ENCODE results near the gene KMO. TPM values are rescaled to one million over a fixed set of nuclear protein-coding genes. Genes with fewer than 3 reads are reported as not detected.

The KMO gene
- total and polyA plus RNA-seq, 4 experiments from 2014 or later, result 0.37 to 1.1 (median 0.44) TPM; not detected in 1

GRCh38 chr1:241553886-241554592 lies 21.9 kb downstream of the KMO start:
- Histone ChIP-seq H3K27me3 (ENCODE audit: insufficient read depth, low read length) (no peaks in the 10 kb centered on the region), H3K9me3 (ENCODE audit: control insufficient read depth in 1 of 2, low read length in 2 of 2) (no peaks in the 10 kb centered on the region), H3K27ac (ENCODE audit: low read depth, low read length) (no peak overlapping the region), H3K4me3 (ENCODE audit: low read length in 2 of 2) (no peak overlapping the region), H3K36me3 (ENCODE audit: insufficient read depth, low read length) (no peaks in the 10 kb centered on the region), H3K4me1 (ENCODE audit: insufficient read depth, low read length) (peaks cover 15% of the 10 kb centered on the region)
- Mint-ChIP-seq H3K36me3 (no peaks in the 10 kb centered on the region), H3K4me1 (peaks cover 13 to 22% (median 18%) of the 10 kb centered on the region in 4 donors), H3K9me3 (peaks cover 0 to 5% (median 0%) of the 10 kb centered on the region in 8 donors), H3K27me3 (peaks cover 2 to 3% of the 10 kb centered on the region in 2 donors), H3K27ac (peak overlapping the region in 1 of 7 donors; percentile 20), H3K4me3 (no peak overlapping the region)
- no peak for DNase-seq
- POLR2A ChIA-PET (ENCODE audit: partially characterized antibody), result no interaction called here
- intact Hi-C loops (cut with micrococcal nuclease), result loop anchor here (5.0 kb wide), 1 partner anchor 58 kb away; no protein-coding TSS in a partner anchor
- CTCF ChIA-PET (ENCODE audit: partially characterized antibody), result interaction anchor here (2.3 kb wide), 1 partner anchor 57 kb away, joined by 9 read pairs; no protein-coding TSS in a partner anchor

- Mint-ChIP-seq H3K4me1 (peaks cover 13 to 22% (median 18%) of the 10 kb centered on the region in 4 donors), H3K27me3 (peaks cover 2 to 3% of the 10 kb centered on the region in 2 donors), H3K4me3 (no peak overlapping the region), H3K27ac (no peak overlapping the region), H3K36me3 (no peaks in the 10 kb centered on the region), H3K9me3 (peaks cover 0 to 5% (median 0%) of the 10 kb centered on the region in 8 donors)
- Histone ChIP-seq H3K4me3 (ENCODE audit: low read length in 2 of 2) (no peak overlapping the region), H3K27me3 (ENCODE audit: insufficient read depth, low read length) (no peaks in the 10 kb centered on the region), H3K27ac (ENCODE audit: low read depth, low read length) (no peak overlapping the region), H3K9me3 (ENCODE audit: control insufficient read depth in 1 of 2, low read length in 2 of 2) (no peaks in the 10 kb centered on the region), H3K36me3 (ENCODE audit: insufficient read depth, low read length) (no peaks in the 10 kb centered on the region), H3K4me1 (ENCODE audit: insufficient read depth, low read length) (peaks cover 15% of the 10 kb centered on the region)
- no peak for DNase-seq
- CTCF ChIA-PET (ENCODE audit: partially characterized antibody), result interaction anchor here (1.6 to 2.3 kb wide), 2 partner anchors 9 to 56 kb away, joined by 4 to 9 read pairs; no protein-coding TSS in a partner anchor
- intact Hi-C loops (cut with micrococcal nuclease), result no loop called here
- POLR2A ChIA-PET (ENCODE audit: partially characterized antibody), result no interaction called here
These were observed 23.3 kb downstream of the KMO start for GRCh38 chr1:241555526-241555925.

- Mint-ChIP-seq H3K27me3 (peaks cover 4 to 5% of the 10 kb centered on the region in 2 donors), H3K9me3 (peaks cover 0 to 3% (median 0%) of the 10 kb centered on the region in 8 donors), H3K4me3 (no peak overlapping the region), H3K4me1 (peaks cover 2 to 9% (median 5%) of the 10 kb centered on the region in 4 donors), H3K27ac (no peak overlapping the region), H3K36me3 (no peaks in the 10 kb centered on the region)
- Histone ChIP-seq H3K36me3 (ENCODE audit: insufficient read depth, low read length) (no peaks in the 10 kb centered on the region), H3K4me3 (ENCODE audit: low read length in 2 of 2) (no peak overlapping the region), H3K27ac (ENCODE audit: low read depth, low read length) (no peak overlapping the region), H3K9me3 (ENCODE audit: control insufficient read depth in 1 of 2, low read length in 2 of 2) (no peaks in the 10 kb centered on the region), H3K4me1 (ENCODE audit: insufficient read depth, low read length) (peaks cover 4% of the 10 kb centered on the region), H3K27me3 (ENCODE audit: insufficient read depth, low read length) (no peaks in the 10 kb centered on the region)
- POLR2A ChIA-PET (ENCODE audit: partially characterized antibody), result no interaction called here
- intact Hi-C loops (cut with micrococcal nuclease), result no loop called here
- CTCF ChIA-PET (ENCODE audit: partially characterized antibody), result no interaction called here
- DNase-seq, result no peak
These were observed 24.9 kb downstream of the KMO start for GRCh38 chr1:241557031-241557430.

- intact Hi-C loops (cut with micrococcal nuclease), result no loop called here
- H3K4me3 ChIP-seq (ENCODE audit: low read length in 2 of 2), result no peak overlapping the region
- H3K9me3 ChIP-seq (ENCODE audit: control insufficient read depth in 1 of 2, low read length in 2 of 2), result no peaks in the 10 kb centered on the region
- H3K27me3 Mint-ChIP-seq, result peaks cover 4 to 5% of the 10 kb centered on the region in 2 donors
- ChIA-PET CTCF (ENCODE audit: partially characterized antibody) (no interaction called here), POLR2A (ENCODE audit: partially characterized antibody) (no interaction called here)
- peaks cover 0 to 1% (median 0%) of the 10 kb centered on the region in 8 donors for H3K9me3 Mint-ChIP-seq
- no peaks in the 10 kb centered on the region for H3K36me3 Mint-ChIP-seq
- H3K27ac ChIP-seq (ENCODE audit: low read depth, low read length), result no peak overlapping the region
- no peak overlapping the region for H3K4me3 Mint-ChIP-seq
- H3K27ac Mint-ChIP-seq, result no peak overlapping the region
- no peaks in the 10 kb centered on the region for H3K36me3 ChIP-seq (ENCODE audit: insufficient read depth, low read length)
- no peaks in the 10 kb centered on the region for H3K27me3 ChIP-seq (ENCODE audit: insufficient read depth, low read length)
- no peak for DNase-seq
- H3K4me1 Mint-ChIP-seq, result peaks cover under 1 to 3% (median 3%) of the 10 kb centered on the region in 4 donors
- no peaks in the 10 kb centered on the region for H3K4me1 ChIP-seq (ENCODE audit: insufficient read depth, low read length)
These were observed 25.5 kb downstream of the KMO start for GRCh38 chr1:241557551-241558193.

GRCh38 chr1:241560146-241560848 lies 28.1 kb downstream of the KMO start:
- Histone ChIP-seq H3K27ac (ENCODE audit: low read depth, low read length) (no peak overlapping the region), H3K4me1 (ENCODE audit: insufficient read depth, low read length) (no peaks in the 10 kb centered on the region), H3K9me3 (ENCODE audit: control insufficient read depth in 1 of 2, low read length in 2 of 2) (no peaks in the 10 kb centered on the region), H3K4me3 (ENCODE audit: low read length in 2 of 2) (no peak overlapping the region), H3K27me3 (ENCODE audit: insufficient read depth, low read length) (no peaks in the 10 kb centered on the region), H3K36me3 (ENCODE audit: insufficient read depth, low read length) (no peaks in the 10 kb centered on the region)
- Mint-ChIP-seq H3K9me3 (no peaks in the 10 kb centered on the region), H3K36me3 (no peaks in the 10 kb centered on the region), H3K27me3 (peaks cover 4 to 5% of the 10 kb centered on the region in 2 donors), H3K4me3 (no peak overlapping the region), H3K4me1 (peaks cover 0 to 2% (median 0%) of the 10 kb centered on the region in 4 donors), H3K27ac (no peak overlapping the region)
- ChIA-PET CTCF (ENCODE audit: partially characterized antibody) (no interaction called here), POLR2A (ENCODE audit: partially characterized antibody) (no interaction called here)
- intact Hi-C loops (cut with micrococcal nuclease), result no loop called here
- DNase-seq, result no peak

- Mint-ChIP-seq H3K27ac (no peak overlapping the region), H3K36me3 (no peaks in the 10 kb centered on the region), H3K4me3 (no peak overlapping the region), H3K4me1 (no peaks in the 10 kb centered on the region), H3K27me3 (peaks cover 2 to 4% of the 10 kb centered on the region in 2 donors), H3K9me3 (no peaks in the 10 kb centered on the region)
- Histone ChIP-seq H3K4me1 (ENCODE audit: insufficient read depth, low read length) (no peaks in the 10 kb centered on the region), H3K27ac (ENCODE audit: low read depth, low read length) (no peak overlapping the region), H3K4me3 (ENCODE audit: low read length in 2 of 2) (no peak overlapping the region), H3K27me3 (ENCODE audit: insufficient read depth, low read length) (no peaks in the 10 kb centered on the region), H3K9me3 (ENCODE audit: control insufficient read depth in 1 of 2, low read length in 2 of 2) (no peaks in the 10 kb centered on the region), H3K36me3 (ENCODE audit: insufficient read depth, low read length) (no peaks in the 10 kb centered on the region)
- no peak for DNase-seq
- POLR2A ChIA-PET (ENCODE audit: partially characterized antibody), result no interaction called here
- intact Hi-C loops (cut with micrococcal nuclease), result no loop called here
- CTCF ChIA-PET (ENCODE audit: partially characterized antibody), result no interaction called here
These were observed 28.6 kb downstream of the KMO start for GRCh38 chr1:241560849-241561187.

GRCh38 chr1:241569848-241570247 lies 37.7 kb downstream of the KMO start:
- H3K27ac ChIP-seq (ENCODE audit: low read depth, low read length), result no peak overlapping the region

More at GRCh38 chr1:241569848-241570247, 37.7 kb downstream of the KMO start:
- no peaks in the 10 kb centered on the region for H3K36me3 ChIP-seq (ENCODE audit: insufficient read depth, low read length)
- H3K4me1 ChIP-seq (ENCODE audit: insufficient read depth, low read length), result no peaks in the 10 kb centered on the region
- no peaks in the 10 kb centered on the region for H3K36me3 Mint-ChIP-seq
- H3K4me1 Mint-ChIP-seq, result peaks cover 0 to 2% (median 0%) of the 10 kb centered on the region in 4 donors
- DNase-seq, result no peak
- H3K9me3 Mint-ChIP-seq, result peaks cover 0 to 4% (median 2%) of the 10 kb centered on the region in 8 donors
- no peak overlapping the region for H3K4me3 Mint-ChIP-seq
- H3K27me3 ChIP-seq (ENCODE audit: insufficient read depth, low read length), result peaks cover 3% of the 10 kb centered on the region
- H3K4me3 ChIP-seq (ENCODE audit: low read length in 2 of 2), result no peak overlapping the region
- CTCF ChIA-PET (ENCODE audit: partially characterized antibody), result interaction anchor here (1.1 kb wide), 1 partner anchor 41 kb away, joined by 3 read pairs; no protein-coding TSS in a partner anchor
- no peaks in the 10 kb centered on the region for H3K9me3 ChIP-seq (ENCODE audit: control insufficient read depth in 1 of 2, low read length in 2 of 2)
- H3K27ac Mint-ChIP-seq, result no peak overlapping the region
- peaks cover 9 to 11% of the 10 kb centered on the region in 2 donors for H3K27me3 Mint-ChIP-seq
- POLR2A ChIA-PET (ENCODE audit: partially characterized antibody), result no interaction called here
- intact Hi-C loops (cut with micrococcal nuclease), result no loop called here

Measured in CD4-positive, alpha-beta memory T cell (primary cell).